ENCODE results near the gene GPRC5B.

Gene GPRC5B

GRCh38 chr16:19896951-19897350 is 12.3 kb upstream of the GPRC5B start:
- no peak for DNase-seq

- no peak for DNase-seq
Observed at GRCh38 chr16:19894586-19894985, 9.9 kb upstream of the GPRC5B start.

DNA sequence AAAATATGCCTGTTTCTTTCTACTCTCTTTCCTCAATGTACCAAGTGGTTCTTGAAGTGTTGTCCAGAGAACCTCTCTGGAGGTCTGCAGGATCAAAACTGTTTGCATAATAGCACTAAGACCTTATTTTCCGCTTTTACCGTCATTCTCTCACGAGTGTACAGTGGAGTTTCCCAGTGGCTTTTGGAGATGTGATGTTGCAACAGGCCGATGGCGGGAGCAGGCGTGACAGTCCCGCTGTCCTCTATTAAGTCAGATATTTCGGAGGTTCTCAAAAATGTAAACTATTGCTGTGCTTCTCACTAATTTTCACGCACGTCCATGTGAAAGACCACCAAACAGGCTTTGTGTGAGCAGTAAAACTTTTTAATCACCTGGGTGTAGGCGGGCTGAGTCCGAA is 8.3 kb upstream of the GPRC5B start:
- no peak for DNase-seq

GRCh38 chr16:19890901-19891300 is 6.3 kb upstream of the GPRC5B start:
- no peak for DNase-seq

DNA sequence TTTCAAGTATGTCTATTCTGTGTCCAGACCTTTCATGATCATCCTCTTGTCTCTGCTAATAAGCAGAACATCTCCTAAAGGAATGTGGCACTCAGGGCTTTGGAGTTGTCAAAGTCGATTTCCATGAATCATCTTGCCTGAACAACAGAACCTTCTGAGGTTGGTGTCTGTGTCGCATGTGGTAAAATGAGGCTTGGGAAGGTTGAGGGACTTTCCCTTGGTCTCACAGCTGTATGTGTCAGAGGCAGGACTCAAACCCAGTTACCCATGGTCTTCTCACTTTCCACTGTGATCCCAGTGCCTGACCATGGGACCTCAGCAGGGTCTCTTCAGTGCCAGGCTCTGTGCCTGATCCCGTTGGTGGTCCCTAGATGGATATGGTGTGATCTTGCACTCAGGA is 4.2 kb upstream of the GPRC5B start:
- DNase-seq, result no peak

- peak; percentile 62 for DNase-seq
Observed at GRCh38 chr16:19886073-19886941, 1.7 kb upstream of the GPRC5B start.

DNA sequence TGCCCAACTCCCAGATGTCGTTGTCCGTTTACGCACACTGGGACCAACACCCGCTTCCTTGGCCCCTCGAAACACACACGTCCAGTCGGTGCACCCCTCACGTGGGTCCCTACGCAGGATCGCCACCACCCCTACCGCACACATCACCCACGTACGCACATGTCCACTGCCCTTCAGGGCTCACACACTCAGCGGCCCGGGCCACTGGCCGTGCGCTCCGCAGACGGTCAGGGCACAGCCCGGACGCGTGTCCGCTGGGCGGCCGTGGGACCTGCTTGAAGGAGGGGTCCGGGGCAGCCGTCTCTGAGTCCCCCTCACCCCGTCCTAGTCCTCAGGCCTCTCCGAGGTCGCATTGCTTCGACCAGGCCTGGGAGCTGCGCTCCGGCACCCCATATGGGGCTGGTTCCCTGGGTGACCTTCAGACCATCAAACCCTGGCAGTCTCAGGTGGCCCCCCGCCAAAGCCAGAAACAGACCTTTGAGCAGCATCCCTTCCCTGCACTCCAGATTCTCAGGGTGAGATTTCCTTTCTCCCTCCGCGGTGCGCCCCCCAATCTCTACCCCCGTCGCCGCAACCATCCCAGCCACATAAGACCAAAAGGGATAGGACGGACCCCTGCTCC is 914 bp upstream of the GPRC5B start:
- no peak for DNase-seq

DNA sequence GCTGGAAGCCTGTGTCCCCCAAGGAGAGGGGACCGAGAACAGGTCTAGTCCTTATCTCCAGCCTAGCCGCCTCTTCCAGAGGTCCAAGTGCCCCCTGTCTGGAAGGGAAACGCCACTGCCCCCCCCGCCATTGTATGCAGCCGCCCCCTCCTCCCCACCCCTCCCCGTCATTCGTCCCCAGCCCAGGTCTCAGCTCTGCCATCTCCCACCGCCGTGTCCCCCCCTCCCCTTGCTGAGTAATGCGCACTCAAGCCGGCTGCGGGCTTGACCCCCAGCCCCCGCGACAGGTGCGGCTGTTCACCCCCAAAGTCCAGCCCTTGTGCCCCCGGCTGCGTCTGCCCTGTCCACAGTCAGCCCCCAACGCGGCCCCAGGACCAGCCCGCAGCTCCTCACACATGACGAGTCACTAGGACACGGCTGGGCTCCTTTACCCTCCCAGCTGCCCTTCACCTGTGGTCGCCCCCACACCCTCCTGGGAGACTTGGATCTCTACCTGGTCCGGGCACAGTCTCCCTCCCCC is 622 bp downstream of the GPRC5B start:
- DNase-seq, result no peak

GRCh38 chr16:19883296-19883965 is 1.2 kb downstream of the GPRC5B start:
- DNase-seq, result no peak

DNA sequence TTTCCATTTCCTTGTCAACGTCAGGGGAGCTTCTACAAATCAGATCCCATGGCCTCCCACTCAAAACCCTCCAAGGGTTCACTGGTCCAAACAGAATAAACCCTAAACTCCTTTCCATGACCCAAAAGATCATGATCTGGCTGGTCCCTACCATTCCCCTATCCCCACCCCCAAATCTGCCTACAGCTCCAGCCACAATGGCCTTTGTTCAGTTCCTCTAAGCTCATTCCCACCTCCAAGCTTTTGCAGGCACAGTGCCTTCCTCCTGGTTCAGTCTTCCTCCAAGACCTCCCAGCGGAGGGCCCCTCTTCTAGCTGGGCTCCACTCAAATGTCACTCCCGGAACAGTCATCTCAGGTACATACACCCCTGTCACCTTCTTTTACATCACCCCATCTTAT is 2.0 kb downstream of the GPRC5B start:
- DNase-seq, result no peak

DNA sequence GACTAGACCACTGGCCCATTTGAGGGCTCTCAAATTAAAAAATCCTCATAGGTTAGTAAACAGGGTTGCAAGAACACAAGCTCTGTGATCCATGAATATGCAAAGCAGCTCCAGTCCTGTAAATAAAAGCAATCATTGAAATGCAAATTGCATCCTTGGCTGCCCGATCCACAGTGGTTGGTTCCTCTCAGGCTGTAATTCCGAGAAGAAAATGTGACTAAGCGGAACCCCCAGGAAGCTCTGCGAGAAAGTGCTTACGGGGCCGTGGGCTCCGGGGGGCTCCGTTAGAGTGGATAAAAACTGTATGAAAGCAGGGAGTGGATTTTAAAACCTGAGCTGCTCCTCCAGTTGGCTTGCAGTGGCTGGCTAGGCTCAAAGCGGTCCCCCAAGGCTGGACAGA is 2.5 kb downstream of the GPRC5B start:
- no peak for DNase-seq

DNA sequence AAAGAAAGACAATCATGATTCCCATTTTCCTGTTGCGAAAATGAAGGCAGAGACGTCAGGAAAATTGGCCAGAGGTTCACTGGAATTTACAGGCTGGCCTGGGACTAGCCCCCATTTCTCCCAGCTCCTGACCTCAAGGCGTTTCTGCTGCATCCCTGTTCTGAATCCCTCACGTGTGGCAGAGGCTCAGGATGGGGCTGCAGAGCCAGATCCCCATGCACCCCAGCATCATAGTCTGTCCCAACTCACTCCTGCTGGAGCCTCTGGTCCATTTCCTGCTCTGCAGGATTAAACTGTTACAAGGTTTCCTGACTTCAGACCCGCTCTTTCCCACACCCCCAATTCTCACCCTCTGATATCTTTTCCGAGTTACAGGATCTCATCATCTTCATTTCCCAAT is 2.9 kb downstream of the GPRC5B start:
- DNase-seq, result no peak

DNA sequence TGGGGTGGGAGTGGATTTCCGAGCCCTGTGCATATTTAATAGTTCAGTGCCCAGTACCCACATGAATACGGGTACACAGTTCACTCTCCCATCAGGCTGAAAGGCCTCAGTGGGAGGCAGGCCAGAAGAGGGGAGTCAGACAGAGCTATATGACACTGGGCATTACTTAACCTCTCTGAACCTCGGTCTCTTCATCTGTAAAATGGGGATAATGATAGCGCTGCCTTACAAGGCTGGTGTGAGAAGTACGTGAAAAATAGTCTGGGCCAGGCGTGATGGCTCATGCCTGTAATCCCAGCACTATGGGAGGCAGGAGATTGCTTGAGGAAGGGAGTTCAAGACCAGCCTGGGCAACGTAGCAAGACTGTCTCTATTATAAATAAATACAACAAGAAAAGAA is 3.6 kb downstream of the GPRC5B start:
- no peak for DNase-seq

GRCh38 chr16:19879241-19879792 is 5.3 kb downstream of the GPRC5B start:
- DNase-seq, result peak; percentile 41

DNA sequence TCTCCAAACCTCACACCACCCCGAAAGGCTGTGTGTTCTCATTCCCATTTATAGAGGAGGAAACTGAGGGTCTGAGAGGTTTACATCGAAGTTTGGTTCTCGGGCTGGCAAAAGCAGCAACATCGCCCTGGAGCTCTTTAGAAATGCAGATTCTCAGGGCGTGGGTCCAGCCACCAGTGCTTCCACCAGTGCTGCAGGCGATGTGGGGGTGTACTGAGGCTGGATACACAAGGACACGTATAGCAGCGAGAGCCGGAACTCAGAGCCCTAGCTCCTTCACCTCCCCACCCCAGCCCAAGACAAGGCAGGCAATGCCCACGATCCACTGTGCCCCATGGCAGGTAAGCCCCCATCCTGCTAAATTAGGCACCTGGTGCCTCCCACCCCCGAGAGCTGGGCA is 5.9 kb downstream of the GPRC5B start:
- no peak for DNase-seq

GRCh38 chr16:19876501-19877059 is 8.1 kb downstream of the GPRC5B start:
- DNase-seq, result no peak

DNA sequence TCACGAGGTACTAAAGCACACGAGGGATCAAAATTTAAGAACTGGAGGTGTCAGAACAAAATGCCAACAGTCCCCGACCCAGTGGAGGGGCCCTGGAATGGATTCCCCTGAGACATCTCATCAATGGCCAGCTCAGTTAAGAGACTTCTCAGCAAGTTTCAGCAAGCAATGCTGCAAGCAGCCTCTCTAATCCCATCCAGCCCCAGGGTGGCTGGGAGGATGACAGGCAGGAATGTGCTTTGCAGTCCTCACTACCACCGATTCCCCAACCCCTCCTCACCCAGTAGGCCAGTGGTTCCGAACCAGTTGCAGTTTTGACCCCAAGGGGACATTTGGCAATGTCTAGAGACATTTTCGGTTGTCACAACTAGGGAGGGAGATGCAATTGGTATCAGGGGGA is 8.7 kb downstream of the GPRC5B start:
- no peak for DNase-seq

DNA sequence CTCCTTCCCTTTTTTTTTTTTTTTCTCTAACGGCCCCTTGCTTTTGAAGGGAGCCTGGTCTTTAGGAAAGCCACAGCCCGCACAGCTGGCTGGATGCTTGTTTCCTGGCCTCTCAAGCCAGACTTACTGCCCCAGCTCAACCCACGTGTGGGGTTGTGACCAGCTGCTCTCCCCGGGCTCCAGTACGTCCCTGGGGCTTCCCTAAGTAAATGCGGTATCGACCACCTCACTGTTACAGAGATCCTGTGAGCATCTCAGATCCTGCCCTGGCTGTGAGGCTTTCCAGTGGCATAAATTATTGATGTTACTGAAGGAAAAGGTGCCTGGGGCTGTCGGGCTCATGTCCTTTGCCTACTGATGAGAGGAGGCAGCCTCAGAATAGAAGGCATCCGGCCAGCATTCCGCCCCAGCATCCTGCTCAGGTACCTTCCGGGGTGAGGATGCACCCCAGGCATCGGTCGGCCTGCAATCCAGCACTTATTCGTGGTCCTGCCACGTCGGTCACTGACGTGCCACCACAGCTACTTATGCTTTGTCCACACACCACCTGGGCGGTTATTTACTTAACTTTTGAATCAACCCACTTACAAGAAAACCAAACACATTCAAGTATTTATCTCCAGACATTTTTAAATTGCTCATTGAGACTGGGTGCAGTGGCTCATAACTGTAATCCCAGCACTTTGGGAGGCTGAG is 9.6 kb downstream of the GPRC5B start:
- no peak for DNase-seq

- no peak for DNase-seq
Observed at GRCh38 chr16:19874026-19874425, 10.6 kb downstream of the GPRC5B start.

GRCh38 chr16:19872935-19873334 is 11.7 kb downstream of the GPRC5B start:
- no peak for DNase-seq

- no peak for DNase-seq
Observed at GRCh38 chr16:19872179-19872863, 12.3 kb downstream of the GPRC5B start.

DNA sequence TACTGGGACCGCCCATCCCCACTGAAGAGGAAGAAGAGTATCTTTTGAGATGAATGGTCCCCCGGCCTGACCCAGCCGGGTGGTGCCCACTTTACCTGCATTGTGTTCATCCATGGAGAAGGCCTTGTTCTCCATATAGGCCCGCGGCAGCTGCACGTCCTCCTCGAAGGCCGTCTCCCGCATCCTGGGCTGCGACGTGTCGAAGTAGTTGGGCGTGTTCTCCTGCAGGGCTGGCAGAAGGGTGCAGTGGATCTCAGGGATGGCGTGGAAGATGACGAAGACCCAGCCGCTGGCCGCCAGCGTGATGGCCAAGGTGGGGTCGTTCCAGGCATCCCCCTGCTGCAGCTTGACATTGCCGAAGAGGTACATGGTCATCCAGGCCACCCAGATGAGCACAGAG is 12.9 kb downstream of the GPRC5B start:
- no peak for DNase-seq

Measured in NCI-H2107 (cell line).